NCI-H2227 (cell line): Measurements from ENCODE around the gene LSMEM2.
"Not testable (repeated sequence)": the region's sequence is repeated elsewhere in the genome, so short reads cannot be mapped to it uniquely, and the experiment has no call there.

ENCODE experiments used
- DNase-seq: peaks from one replicate; lab custom pipeline; 2025; ENCODE audit not compliant: unreplicated experiment; lab: John Stamatoyannopoulos, UW

LSMEM2 gene

GRCh38 chr3:50278880-50279224, at the start of gene LSMEM2:
Gene LSMEM2, plus strand, starts transcription at chr3:50279087. Its CDS starts 27 bp downstream, at chr3:50279114.
- no peak for DNase-seq

- no peak for DNase-seq
Measured at GRCh38 chr3:50229490-50229889, 49.4 kb upstream of the LSMEM2 start.

GRCh38 chr3:50230104-50230793, 48.6 kb upstream of the LSMEM2 start:
- DNase-seq = no peak

- no peak for DNase-seq
Measured at GRCh38 chr3:50230794-50231125, 48.1 kb upstream of the LSMEM2 start.

GRCh38 chr3:50231581-50231980, 47.3 kb upstream of the LSMEM2 start:
- DNase-seq = no peak

- DNase-seq = no peak
Measured at GRCh38 chr3:50232303-50232702, 46.6 kb upstream of the LSMEM2 start.

- peak; percentile 46 for DNase-seq
Measured at GRCh38 chr3:50233176-50233575, 45.7 kb upstream of the LSMEM2 start.

- peak; percentile 96 for DNase-seq
Measured at GRCh38 chr3:50235716-50236483, 43.0 kb upstream of the LSMEM2 start, which contains the start of gene GNAI2. Gene GNAI2, plus strand, starts transcription at chr3:50236204. Its CDS starts 132 bp downstream, at chr3:50236336.

GRCh38 chr3:50236484-50237132, 42.3 kb upstream of the LSMEM2 start:
- DNase-seq = no peak

GRCh38 chr3:50237133-50237651, 41.7 kb upstream of the LSMEM2 start:
- peak; percentile 26 for DNase-seq

GRCh38 chr3:50237754-50238548, 40.9 kb upstream of the LSMEM2 start:
- peak; percentile 73 for DNase-seq

- no peak for DNase-seq
Measured at GRCh38 chr3:50238549-50239026, 40.3 kb upstream of the LSMEM2 start.

- DNase-seq = no peak
Measured at GRCh38 chr3:50239649-50240048, 39.2 kb upstream of the LSMEM2 start.

- peak; percentile 77 for DNase-seq
Measured at GRCh38 chr3:50241163-50241562, 37.7 kb upstream of the LSMEM2 start.

GRCh38 chr3:50241713-50242380, 37.0 kb upstream of the LSMEM2 start:
- DNase-seq = no peak

- no peak for DNase-seq
Measured at GRCh38 chr3:50242381-50242770, 36.5 kb upstream of the LSMEM2 start.

GRCh38 chr3:50242851-50243542, 35.9 kb upstream of the LSMEM2 start:
- DNase-seq = no peak

GRCh38 chr3:50243543-50243895, 35.4 kb upstream of the LSMEM2 start:
- no peak for DNase-seq

- DNase-seq = not testable (repeated sequence)
Measured at GRCh38 chr3:50244813-50245212, 34.1 kb upstream of the LSMEM2 start.

GRCh38 chr3:50245251-50245745, 33.6 kb upstream of the LSMEM2 start:
- DNase-seq = no peak
